HG03432 (cell line): ENCODE data around the gene RPS15A.

Experiments used
- ATAC-seq: cut with Tn5 transposase; IDR thresholded peaks from one replicate; pipeline ENCODE4 v1.9.1; 2021; ENCODE audit warnings: mild to moderate bottlenecking, moderate library complexity; ENCODE audit not compliant: unreplicated experiment

RPS15A gene

GRCh38 chr16:18789850-18790706 lies at the start of gene RPS15A:
TSS of gene RPS15A (minus strand) at chr16:18790334. CDS start at chr16:18789113, 1,221 bp downstream.
- ATAC-seq = peak; percentile 88

- ATAC-seq = no peak
These were observed 49.4 kb upstream of the RPS15A start for GRCh38 chr16:18839555-18839954.

GRCh38 chr16:18836702-18837101 lies 46.6 kb upstream of the RPS15A start:
- ATAC-seq = no peak

GRCh38 chr16:18834864-18835263 lies 44.7 kb upstream of the RPS15A start:
- ATAC-seq = no peak

GRCh38 chr16:18833707-18834505 lies 43.8 kb upstream of the RPS15A start:
- no peak for ATAC-seq

- ATAC-seq = no peak
These were observed 42.5 kb upstream of the RPS15A start for GRCh38 chr16:18832613-18833012.

GRCh38 chr16:18832006-18832405 lies 41.9 kb upstream of the RPS15A start:
- ATAC-seq = no peak

GRCh38 chr16:18829251-18829650 lies 39.1 kb upstream of the RPS15A start:
- no peak for ATAC-seq

- ATAC-seq = no peak
These were observed 37.8 kb upstream of the RPS15A start for GRCh38 chr16:18827890-18828289.

GRCh38 chr16:18816286-18816685 lies 26.2 kb upstream of the RPS15A start:
- ATAC-seq = no peak

GRCh38 chr16:18811925-18812324 lies 21.8 kb upstream of the RPS15A start:
- ATAC-seq = no peak

GRCh38 chr16:18809165-18809564 lies 19.0 kb upstream of the RPS15A start:
- no peak for ATAC-seq

- no peak for ATAC-seq
These were observed 15.2 kb upstream of the RPS15A start for GRCh38 chr16:18805257-18805773.

GRCh38 chr16:18804540-18804939 lies 14.4 kb upstream of the RPS15A start:
- ATAC-seq = no peak

GRCh38 chr16:18803569-18804462 lies 13.7 kb upstream of the RPS15A start:
- ATAC-seq = no peak

GRCh38 chr16:18802767-18803343 lies 12.7 kb upstream of the RPS15A start:
- no peak for ATAC-seq

GRCh38 chr16:18801145-18801972 lies 11.2 kb upstream of the RPS15A start, which contains the start of gene ARL6IP1:
TSS of gene ARL6IP1 (minus strand) at chr16:18801549. CDS start at chr16:18801466, 83 bp downstream.
- peak; percentile 95 for ATAC-seq

- ATAC-seq = no peak
These were observed 10.6 kb upstream of the RPS15A start for GRCh38 chr16:18800775-18801144.

GRCh38 chr16:18800293-18800692 lies 10.2 kb upstream of the RPS15A start:
- no peak for ATAC-seq
